ENCODE data around the gene SLC38A11. TPM values are rescaled to one million over a fixed set of nuclear protein-coding genes. Genes with fewer than 3 reads are reported as not detected.
A peak's percentile ranks its signal among the peaks of the same experiment; 100 is the strongest.

SLC38A11 gene
- total and polyA plus RNA-seq, 2 of the 13 experiments (the other 11 are each of a cell fraction or from before 2014, with no cell fraction given): 14.0 to 14.3 TPM

DNA sequence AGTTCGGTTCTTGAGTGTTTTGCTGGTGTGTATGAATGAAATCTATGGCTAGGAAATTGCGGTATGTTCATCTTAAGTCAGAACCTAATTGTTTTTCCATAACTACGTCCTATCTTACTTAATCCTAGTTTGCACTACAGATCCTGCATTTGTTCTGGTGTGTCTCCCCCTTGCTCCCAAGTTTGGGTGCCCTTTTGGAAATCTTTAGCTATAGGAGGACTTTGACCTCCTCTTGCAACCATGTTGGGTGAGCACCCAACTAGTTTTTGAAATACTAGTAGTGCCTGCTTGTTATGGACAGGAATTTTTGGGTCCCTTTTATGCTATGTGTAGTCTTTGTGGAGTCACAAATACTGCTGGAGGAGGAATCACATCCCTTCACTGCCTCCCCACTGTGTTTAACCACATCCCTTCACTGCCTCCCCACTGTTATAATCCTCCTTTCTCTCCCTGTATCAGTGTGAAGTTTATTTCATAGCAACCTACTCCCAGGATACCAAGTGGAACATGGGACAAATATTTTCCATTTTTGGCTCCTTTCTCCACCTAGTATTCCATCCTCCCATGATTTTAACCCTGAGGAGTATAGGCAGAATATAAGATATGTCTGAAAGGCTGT is 87.4 kb downstream of the SLC38A11 start:
- no peak; the same call in 2 of the 3 replicates for ATAC-seq
- H3K27me3 ChIP-seq (ENCODE audit: control insufficient read depth in 1 of 2, insufficient read depth in 2 of 2, low read length in 2 of 2): no peaks in the 10 kb centered on the region
- in situ Hi-C loops (cut with HindIII; ENCODE audit: extremely low pct_ligation_motif_present, low pct_unique_long_range_greater_than_20kb) (no loop called here), intact Hi-C loops (cut with micrococcal nuclease; ENCODE audit: unreplicated experiment) (no loop called here)
- H3K36me3 ChIP-seq (replicated peaks in 1 of 2; ENCODE audit: control insufficient read depth in 1 of 2, insufficient read depth in 2 of 2, low read length in 2 of 2): no peaks in the 10 kb centered on the region
- BruUV-seq (replicated peaks): no TSS peak
- no peak for FAIRE-seq
- no peak overlapping the region for H3K4me3 ChIP-seq (replicated peaks in 1 of 3; ENCODE audit: insufficient read depth in 1 of 3, low read depth in 2 of 3, low read length in 3 of 3)
- no peak overlapping the region for H3K4me2 ChIP-seq (ENCODE audit: low read depth, low read length)
- H4K20me1 ChIP-seq (ENCODE audit: insufficient read depth, low read length): no peaks in the 10 kb centered on the region
- DNase-seq (ENCODE audit: low spot score): no peak
- H3K9me3 ChIP-seq (ENCODE audit: low read length): no peaks in the 10 kb centered on the region
- peak overlapping the region; percentile 38 for H2AFZ ChIP-seq (ENCODE audit: low read length)
- ChIA-PET CTCF (ENCODE audit: low intra/inter-chr PET ratio, low total read pairs) (no interaction called here), POLR2A (interaction anchor here (1.3 kb wide), 1 partner anchor 26 kb away, joined by 4 read pairs; the partner anchor contains the start of gene COBLL1)
- peaks cover 24% of the 10 kb centered on the region for H3K4me1 ChIP-seq (ENCODE audit: insufficient read depth, low read length)
- 58% methylated on average over 3 of the region's 3 CpGs for WGBS (ENCODE audit: low lambda C conversion rate)
- no peak overlapping the region for H3K27ac ChIP-seq (ENCODE audit: extremely low read length, insufficient read depth, low read length)
- no peak overlapping the region for H3K9ac ChIP-seq (ENCODE audit: insufficient read depth, low read depth, low read length)
- no peaks in the 10 kb centered on the region for H3K79me2 ChIP-seq (ENCODE audit: insufficient read depth, low read length)
- TF ChIP-seq FIP1L1 (IDR thresholded peaks at IDR 0.05; ENCODE audit: borderline replicate concordance, insufficient read depth, low read depth, low read length): no peak
- TF ChIP-seq, protein P1, sequence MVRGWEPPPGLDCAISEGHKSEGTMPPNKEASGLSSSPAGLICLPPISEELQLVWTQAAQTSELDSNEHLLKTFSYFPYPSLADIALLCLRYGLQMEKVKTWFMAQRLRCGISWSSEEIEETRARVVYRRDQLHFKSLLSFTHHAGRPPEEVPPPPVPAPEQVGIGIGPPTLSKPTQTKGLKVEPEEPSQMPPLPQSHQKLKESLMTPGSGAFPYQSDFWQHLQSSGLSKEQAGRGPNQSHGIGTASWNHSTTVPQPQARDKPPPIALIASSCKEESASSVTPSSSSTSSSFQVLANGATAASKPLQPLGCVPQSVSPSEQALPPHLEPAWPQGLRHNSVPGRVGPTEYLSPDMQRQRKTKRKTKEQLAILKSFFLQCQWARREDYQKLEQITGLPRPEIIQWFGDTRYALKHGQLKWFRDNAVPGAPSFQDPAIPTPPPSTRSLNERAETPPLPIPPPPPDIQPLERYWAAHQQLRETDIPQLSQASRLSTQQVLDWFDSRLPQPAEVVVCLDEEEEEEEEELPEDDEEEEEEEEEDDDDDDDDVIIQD (CRISPR knock-in tag; IDR thresholded peaks at IDR 0.05; ENCODE audit: low read depth): peak; percentile 32; the same call in 1 of the 2 replicates
- TF ChIP-seq ZNF296 (CRISPR knock-in tag; conservative IDR thresholded peaks at IDR 0.05): no peak
- TF ChIP-seq CHD2 (IDR thresholded peaks at IDR 0.05; ENCODE audit: low read depth, low read length): no peak
- TF ChIP-seq, protein P2, sequence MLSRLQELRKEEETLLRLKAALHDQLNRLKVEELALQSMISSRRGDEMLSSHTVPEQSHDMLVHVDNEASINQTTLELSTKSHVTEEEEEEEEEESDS (CRISPR knock-in tag; IDR thresholded peaks at IDR 0.05; ENCODE audit: borderline replicate concordance): no peak
- no peak for TF ChIP-seq KLF13 (CRISPR knock-in tag; IDR thresholded peaks at IDR 0.05)
- no peak for TF ChIP-seq ZMYM2 (CRISPR knock-in tag; IDR thresholded peaks at IDR 0.05)
- no peak for TF ChIP-seq NKX3-1 (CRISPR knock-in tag; IDR thresholded peaks at IDR 0.05)
- TF ChIP-seq MEIS1 (CRISPR knock-in tag; IDR thresholded peaks at IDR 0.05; ENCODE audit: borderline replicate concordance): no peak
- TF ChIP-seq ZNF644 (CRISPR knock-in tag; IDR thresholded peaks at IDR 0.05; ENCODE audit: low read depth): peak; percentile 75
- no peak for TF ChIP-seq NR2C2 (CRISPR knock-in tag; IDR thresholded peaks at IDR 0.05; ENCODE audit: borderline replicate concordance)
- TF ChIP-seq, protein P3, sequence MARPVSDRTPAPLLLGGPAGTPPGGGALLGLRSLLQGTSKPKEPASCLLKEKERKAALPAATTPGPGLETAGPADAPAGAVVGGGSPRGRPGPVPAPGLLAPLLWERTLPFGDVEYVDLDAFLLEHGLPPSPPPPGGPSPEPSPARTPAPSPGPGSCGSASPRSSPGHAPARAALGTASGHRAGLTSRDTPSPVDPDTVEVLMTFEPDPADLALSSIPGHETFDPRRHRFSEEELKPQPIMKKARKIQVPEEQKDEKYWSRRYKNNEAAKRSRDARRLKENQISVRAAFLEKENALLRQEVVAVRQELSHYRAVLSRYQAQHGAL (CRISPR knock-in tag; IDR thresholded peaks at IDR 0.05; ENCODE audit: not compliant biosample characterization): no peak
- no peak for TF ChIP-seq ZNF17 (CRISPR knock-in tag; IDR thresholded peaks at IDR 0.05)
- 0 out of 2 replicates have a peak, but pooled peaks have one; percentile 28 for TF ChIP-seq HNF4G (IDR thresholded peaks at IDR 0.05; ENCODE audit: borderline replicate concordance, low read depth, low read length)
- TF ChIP-seq HNF4G (CRISPR knock-in tag; IDR thresholded peaks at IDR 0.05; ENCODE audit: borderline replicate concordance, low read depth): no peak
- no peak for TF ChIP-seq SMAD3 (CRISPR knock-in tag; IDR thresholded peaks at IDR 0.05)
- TF ChIP-seq ZNF432 (CRISPR knock-in tag; IDR thresholded peaks at IDR 0.05; ENCODE audit: borderline replicate concordance): no peak
- peak; percentile 45; the same call in 1 of the 2 replicates for TF ChIP-seq ZMYM4 (CRISPR knock-in tag; IDR thresholded peaks at IDR 0.05)
- no peak for TF ChIP-seq BRCA1 (CRISPR knock-in tag; IDR thresholded peaks at IDR 0.05)
- TF ChIP-seq TBX2 (CRISPR knock-in tag; IDR thresholded peaks at IDR 0.05; ENCODE audit: borderline replicate concordance): no peak
- no peak for TF ChIP-seq PRMT3 (CRISPR knock-in tag; IDR thresholded peaks at IDR 0.05; ENCODE audit: borderline replicate concordance, low read depth)
- no peak for TF ChIP-seq KLF15 (CRISPR knock-in tag; IDR thresholded peaks at IDR 0.05; ENCODE audit: borderline replicate concordance)
- no peak for TF ChIP-seq RFXANK (CRISPR knock-in tag; IDR thresholded peaks at IDR 0.05)
- no peak for TF ChIP-seq FOSL1 (CRISPR knock-in tag; IDR thresholded peaks at IDR 0.05; ENCODE audit: borderline replicate concordance)
- TF ChIP-seq HMG20A (CRISPR knock-in tag; IDR thresholded peaks at IDR 0.05; ENCODE audit: borderline replicate concordance): no peak

Data from HepG2 (cell line).